ENCODE measurements around the gene NEUROG1. TPM values are rescaled to one million over a fixed set of nuclear protein-coding genes. Genes with fewer than 3 reads are reported as not detected.

Gene NEUROG1
- polyA plus RNA-seq, 1 experiment = not detected

GRCh38 chr5:135574493-135574892 is 38.7 kb upstream of the NEUROG1 start:
- POLR2A ChIA-PET = no interaction called here
- H3K27ac ChIP-seq (ENCODE audit: low read depth, low read length) = no peak overlapping the region
- no peak for TF ChIP-seq CTCF (IDR thresholded peaks at IDR 0.05; ENCODE audit: low read depth, low read length)

GRCh38 chr5:135571902-135572301 is 36.1 kb upstream of the NEUROG1 start:
- DNase-seq (ENCODE audit: low read depth, low spot score) = no peak
- POLR2A ChIA-PET = no interaction called here
- no peak for TF ChIP-seq CTCF (IDR thresholded peaks at IDR 0.05; ENCODE audit: low read depth, low read length)
- Histone ChIP-seq H3K4me3 (ENCODE audit: low read depth, low read length) (no peak overlapping the region), H3K9me3 (ENCODE audit: control insufficient read depth, insufficient read depth, low read length) (no peaks in the 10 kb centered on the region; the same call in 1 of the 2 replicates), H3K27me3 (ENCODE audit: control insufficient read depth, insufficient read depth, low read length) (peaks cover 16% of the 10 kb centered on the region), H3K27ac (ENCODE audit: low read depth, low read length) (no peak overlapping the region)
- CTCF ChIA-PET = interaction anchor here (1.0 to 26.4 kb wide), 4 partner anchors 11 to 105 kb away, joined by 4 to 1313 read pairs (median 94); no protein-coding TSS in a partner anchor

More at GRCh38 chr5:135574493-135574892, 38.7 kb upstream of the NEUROG1 start:
- peaks cover 34% of the 10 kb centered on the region for H3K27me3 ChIP-seq (ENCODE audit: control insufficient read depth, insufficient read depth, low read length)
- no peak overlapping the region for H3K4me3 ChIP-seq (ENCODE audit: low read depth, low read length)
- CTCF ChIA-PET = interaction anchor here (1.1 to 1.7 kb wide), 2 partner anchors 8 to 109 kb away, joined by 5 to 12 read pairs; no protein-coding TSS in a partner anchor
- H3K9me3 ChIP-seq (ENCODE audit: control insufficient read depth, insufficient read depth, low read length) = peaks cover 6% of the 10 kb centered on the region; the same call in 1 of the 2 replicates
- no peak for DNase-seq (ENCODE audit: low read depth, low spot score)

- Histone ChIP-seq H3K4me3 (ENCODE audit: low read depth, low read length) (no peak overlapping the region), H3K27ac (ENCODE audit: low read depth, low read length) (no peak overlapping the region), H3K9me3 (ENCODE audit: control insufficient read depth, insufficient read depth, low read length) (no peaks in the 10 kb centered on the region; the same call in 1 of the 2 replicates), H3K27me3 (ENCODE audit: control insufficient read depth, insufficient read depth, low read length) (peaks cover 16% of the 10 kb centered on the region)
- ChIA-PET POLR2A (no interaction called here), CTCF (interaction anchor here (1.5 to 26.4 kb wide), 4 partner anchors 10 to 104 kb away, joined by 4 to 1313 read pairs (median 106); no protein-coding TSS in a partner anchor)
- no peak for TF ChIP-seq CTCF (IDR thresholded peaks at IDR 0.05; ENCODE audit: low read depth, low read length)
- no peak for DNase-seq (ENCODE audit: low read depth, low spot score)
Observed at GRCh38 chr5:135571066-135571609, 35.4 kb upstream of the NEUROG1 start.

DNA sequence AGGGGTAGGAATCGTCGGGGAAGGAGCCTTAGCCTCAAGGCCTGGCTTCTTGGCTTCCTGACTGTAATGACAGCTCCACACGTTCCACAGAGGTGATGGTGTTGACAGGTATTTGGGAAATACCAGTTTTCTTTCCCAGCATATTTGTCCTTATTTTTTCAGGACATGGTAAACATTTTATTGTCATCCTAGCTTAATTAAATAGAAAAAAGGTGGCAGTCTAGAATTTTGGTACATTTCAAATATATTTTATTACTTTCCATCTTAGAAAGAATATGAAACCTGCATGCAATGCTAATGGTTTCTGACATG is 34.6 kb upstream of the NEUROG1 start:
- H3K27me3 ChIP-seq (ENCODE audit: control insufficient read depth, insufficient read depth, low read length) = peaks cover 13% of the 10 kb centered on the region
- CTCF ChIA-PET = interaction anchor here (0.7 to 26.4 kb wide), 7 partner anchors 9 to 103 kb away, joined by 3 to 1313 read pairs (median 4); no protein-coding TSS in a partner anchor
- H3K9me3 ChIP-seq (ENCODE audit: control insufficient read depth, insufficient read depth, low read length) = no peaks in the 10 kb centered on the region; the same call in 1 of the 2 replicates
- POLR2A ChIA-PET = no interaction called here
- no peak for DNase-seq (ENCODE audit: low read depth, low spot score)
- no peak overlapping the region for H3K27ac ChIP-seq (ENCODE audit: low read depth, low read length)
- TF ChIP-seq CTCF (IDR thresholded peaks at IDR 0.05; ENCODE audit: low read depth, low read length) = no peak
- H3K4me3 ChIP-seq (ENCODE audit: low read depth, low read length) = no peak overlapping the region

- POLR2A ChIA-PET = no interaction called here
- no peak for DNase-seq (ENCODE audit: low read depth, low spot score)
- Histone ChIP-seq H3K27ac (ENCODE audit: low read depth, low read length) (no peak overlapping the region), H3K27me3 (ENCODE audit: control insufficient read depth, insufficient read depth, low read length) (peaks cover 13% of the 10 kb centered on the region), H3K4me3 (ENCODE audit: low read depth, low read length) (no peak overlapping the region), H3K9me3 (ENCODE audit: control insufficient read depth, insufficient read depth, low read length) (no peaks in the 10 kb centered on the region; the same call in 1 of the 2 replicates)
- CTCF ChIA-PET = interaction anchor here (0.7 to 26.4 kb wide), 9 partner anchors 9 to 260 kb away, joined by 3 to 1313 read pairs (median 3); no protein-coding TSS in a partner anchor
- TF ChIP-seq CTCF (IDR thresholded peaks at IDR 0.05; ENCODE audit: low read depth, low read length) = peak; percentile 61
Observed at GRCh38 chr5:135569755-135570452, 34.1 kb upstream of the NEUROG1 start.
